ENCODE results near the gene IL17RB. TPM values are rescaled to one million over a fixed set of nuclear protein-coding genes. Genes with fewer than 3 reads are reported as not detected.

IL17RB gene
- polyA plus RNA-seq, 1 donor (not counting 4 experiments of a cell fraction or from before 2014, with no cell fraction given), result not detected

- TF ChIP-seq EZH2 (IDR thresholded peaks at IDR 0.05; ENCODE audit: low read length) (no peak), CTCF (optimal IDR thresholded peaks at IDR 0.05 in 1 of 3, IDR thresholded peaks at IDR 0.05 in 1 of 3, conservative IDR thresholded peaks at IDR 0.05 in 1 of 3; ENCODE audit: extremely low read depth in 1 of 3, insufficient read depth in 2 of 3, low read length in 3 of 3) (no peak)
- no peak for DNase-seq (ENCODE audit: low read depth, low spot score)
- no peak overlapping the region for H3K9ac ChIP-seq (ENCODE audit: control insufficient read depth, extremely low read depth, insufficient read depth, low read length)
- peaks cover 2% of the 10 kb centered on the region for H3K4me1 ChIP-seq (ENCODE audit: control insufficient read depth, extremely low read depth, insufficient read depth, low read length)
- no peaks in the 10 kb centered on the region for H3K79me2 ChIP-seq (ENCODE audit: control insufficient read depth, insufficient read depth, low read length)
- no peaks in the 10 kb centered on the region for H3K9me3 ChIP-seq (ENCODE audit: control insufficient read depth, low read depth, low read length)
- no peaks in the 10 kb centered on the region for H3K9me1 ChIP-seq (ENCODE audit: control insufficient read depth, extremely low read depth, insufficient read depth, low read length)
- no peak overlapping the region for H3K4me2 ChIP-seq (ENCODE audit: control insufficient read depth, extremely low read depth, insufficient read depth, low read depth, low read length)
- no peaks in the 10 kb centered on the region for H4K20me1 ChIP-seq (ENCODE audit: control insufficient read depth, extremely low read depth, insufficient read depth, low read length)
- no peak overlapping the region for H3K27ac ChIP-seq (ENCODE audit: control insufficient read depth, insufficient read depth, low read length)
- no peak for FAIRE-seq
- H3K27me3 ChIP-seq (ENCODE audit: control insufficient read depth, extremely low read depth, insufficient read depth, low read length), result no peaks in the 10 kb centered on the region
- dilution Hi-C loops (cut with MboI; ENCODE audit: extremely low pct_ligation_motif_present, low sequenced_read_pairs), result no loop called here
- no peaks in the 10 kb centered on the region for H3K36me3 ChIP-seq (ENCODE audit: control insufficient read depth in 2 of 2, extremely low read depth in 1 of 2, insufficient read depth in 2 of 2, low read length in 2 of 2)
- no peak overlapping the region for H3K4me3 ChIP-seq (ENCODE audit: control insufficient read depth in 2 of 3, extremely low read depth in 1 of 3, insufficient read depth in 2 of 3, low read depth in 1 of 3, low read length in 3 of 3)
- no peak overlapping the region for H2AFZ ChIP-seq (ENCODE audit: control insufficient read depth, low read length)
Observed at GRCh38 chr3:53900666-53901331, 54.4 kb downstream of the IL17RB start.

GRCh38 chr3:53902067-53902466 lies 55.7 kb downstream of the IL17RB start:
- Histone ChIP-seq H3K9ac (ENCODE audit: control insufficient read depth, extremely low read depth, insufficient read depth, low read length) (no peak overlapping the region), H3K4me3 (ENCODE audit: control insufficient read depth in 2 of 3, extremely low read depth in 1 of 3, insufficient read depth in 2 of 3, low read depth in 1 of 3, low read length in 3 of 3) (no peak overlapping the region), H3K27me3 (ENCODE audit: control insufficient read depth, extremely low read depth, insufficient read depth, low read length) (no peaks in the 10 kb centered on the region), H3K9me3 (ENCODE audit: control insufficient read depth, low read depth, low read length) (no peaks in the 10 kb centered on the region), H3K4me1 (ENCODE audit: control insufficient read depth, extremely low read depth, insufficient read depth, low read length) (peaks cover 2% of the 10 kb centered on the region), H3K9me1 (ENCODE audit: control insufficient read depth, extremely low read depth, insufficient read depth, low read length) (no peaks in the 10 kb centered on the region), H3K27ac (ENCODE audit: control insufficient read depth, insufficient read depth, low read length) (no peak overlapping the region), H4K20me1 (ENCODE audit: control insufficient read depth, extremely low read depth, insufficient read depth, low read length) (no peaks in the 10 kb centered on the region), H3K79me2 (ENCODE audit: control insufficient read depth, insufficient read depth, low read length) (no peaks in the 10 kb centered on the region), H3K36me3 (ENCODE audit: control insufficient read depth in 2 of 2, extremely low read depth in 1 of 2, insufficient read depth in 2 of 2, low read length in 2 of 2) (no peaks in the 10 kb centered on the region), H2AFZ (ENCODE audit: control insufficient read depth, low read length) (no peak overlapping the region), H3K4me2 (ENCODE audit: control insufficient read depth, extremely low read depth, insufficient read depth, low read depth, low read length) (no peak overlapping the region)
- TF ChIP-seq EZH2 (IDR thresholded peaks at IDR 0.05; ENCODE audit: low read length), result no peak
- TF ChIP-seq CTCF (optimal IDR thresholded peaks at IDR 0.05 in 1 of 3, IDR thresholded peaks at IDR 0.05 in 1 of 3, conservative IDR thresholded peaks at IDR 0.05 in 1 of 3; ENCODE audit: extremely low read depth in 1 of 3, insufficient read depth in 2 of 3, low read length in 3 of 3), result no peak
- dilution Hi-C loops (cut with MboI; ENCODE audit: extremely low pct_ligation_motif_present, low sequenced_read_pairs), result no loop called here
- DNase-seq (ENCODE audit: low read depth, low spot score) (no peak), FAIRE-seq (no peak)
